HepG2 (cell line): ENCODE data around the gene TK1. TPM values are rescaled to one million over a fixed set of nuclear protein-coding genes. Genes with fewer than 3 reads are reported as not detected.

Experiments used
- ARID3A ChIP-seq: IDR thresholded peaks from 2 replicates; pipeline ENCODE4 v1.6.1; 2012; ENCODE audit warnings: low read depth, low read length, improper control_type of control experiment
- BCL6 ChIP-seq: IDR thresholded peaks from 2 replicates; pipeline ENCODE4 v1.6.1; 2016; ENCODE audit warnings: missing genetic modification reagents, missing compliant biosample characterization
- ELF3 ChIP-seq: IDR thresholded peaks from 2 replicates; pipeline ENCODE4 v1.6.1; 2016; ENCODE audit warnings: missing genetic modification reagents, missing compliant biosample characterization
- EP300 ChIP-seq, 3 experiments: sonication (generic) in 1 of 3; formaldehyde crosslinking in 1 of 3; IDR thresholded peaks; 2 replicates each; pipeline versions ENCODE4 v1.5.1 to v1.6.1; 2011 to 2020; ENCODE audit warnings: low read depth in 2 of 3, low read length in 2 of 3, borderline replicate concordance in 1 of 3, improper control_type of control experiment in 1 of 3, mild to moderate bottlenecking in 1 of 3, missing genetic modification reagents in 1 of 3, moderate library complexity in 1 of 3
- ETS1 ChIP-seq: sonication (generic); formaldehyde crosslinking; IDR thresholded peaks from 2 replicates; pipeline ENCODE4 v1.4.0; 2020; ENCODE audit warnings: missing genetic modification reagents
- MED13 ChIP-seq: sonication (generic); formaldehyde crosslinking; IDR thresholded peaks from 2 replicates; pipeline ENCODE4 v1.5.0; 2020; ENCODE audit warnings: missing genetic modification reagents
- MXD3 ChIP-seq: IDR thresholded peaks from 2 replicates; pipeline ENCODE4 v1.6.1; 2016; ENCODE audit warnings: mild to moderate bottlenecking, missing biosample characterization, missing genetic modification reagents
- NFKBIZ ChIP-seq: IDR thresholded peaks from 2 replicates; pipeline ENCODE4 v1.6.1; 2018; ENCODE audit warnings: missing genetic modification reagents, missing compliant biosample characterization
- NR0B2 ChIP-seq: sonication (generic); formaldehyde crosslinking; IDR thresholded peaks from 2 replicates; pipeline ENCODE4 v1.4.0; 2020; ENCODE audit warnings: mild to moderate bottlenecking, missing genetic modification reagents
- PTBP1 ChIP-seq: fragments of 200-400 bp; formaldehyde crosslinking; IDR thresholded peaks from 2 replicates; pipeline ENCODE4 v1.6.1; 2018; ENCODE audit warnings: low read length, low read depth; ENCODE audit not compliant: poor library complexity, severe bottlenecking
- RFXAP ChIP-seq: sonication (generic); formaldehyde crosslinking; IDR thresholded peaks from 2 replicates; pipeline ENCODE4 v1.4.0; 2020; ENCODE audit warnings: missing genetic modification reagents, borderline replicate concordance
- SKIL ChIP-seq: sonication (generic); formaldehyde crosslinking; IDR thresholded peaks from 2 replicates; pipeline ENCODE4 v1.8.0; 2022; ENCODE audit warnings: missing genetic modification reagents, mild to moderate bottlenecking, moderate library complexity, borderline replicate concordance
- TIGD3 ChIP-seq: sonication (generic); formaldehyde crosslinking; IDR thresholded peaks from 2 replicates; pipeline ENCODE4 v1.5.1; 2020; ENCODE audit warnings: mild to moderate bottlenecking, missing genetic modification reagents, borderline replicate concordance
- ZNF234 ChIP-seq: sonication (generic); formaldehyde crosslinking; conservative IDR thresholded peaks from 2 replicates; pipeline ENCODE4 v1.5.1; 2020; ENCODE audit warnings: mild to moderate bottlenecking, missing genetic modification reagents
- ZNF709 ChIP-seq: sonication (generic); formaldehyde crosslinking; IDR thresholded peaks from 2 replicates; pipeline ENCODE4 v1.5.0; 2020; ENCODE audit warnings: mild to moderate bottlenecking, missing genetic modification reagents
- ZXDC ChIP-seq: sonication (generic); formaldehyde crosslinking; IDR thresholded peaks from 2 replicates; pipeline ENCODE4 v1.5.0; 2020; ENCODE audit warnings: mild to moderate bottlenecking, missing genetic modification reagents
- polyA plus RNA-seq, 8 experiments: library from polyadenylated mRNA; depleted of rRNA in 3 of 8; stranded (reverse) in 7 of 8; unstranded in 1 of 8; fragments of >200 nt; fragmentation: Illumina TruSeq in 4 of 8; extraction: Trizol in 4 of 8; gene quantifications; 2 replicates each; pipeline versions ENCODE4 v1.2.1 to v1.2.3, GENCODE V29; 2011 to 2016; ENCODE audit warnings: low read depth in 4 of 8, missing spikeins in 1 of 8, mixed read lengths in 1 of 8; ENCODE audit not compliant: insufficient read depth in 1 of 8
- total RNA-seq, 5 experiments: library from RNA; depleted of rRNA; stranded (reverse); fragments of >200 nt; fragmentation: Illumina TruSeq; extraction: Trizol; gene quantifications; 2 replicates each; pipeline ENCODE4 v1.2.3, GENCODE V29; 2016; ENCODE audit warnings: low read depth in 1 of 5

Gene TK1
- total and polyA plus RNA-seq, 2 of the 13 experiments (the other 11 are each of a cell fraction or from before 2014, with no cell fraction given) = 45.0 to 96.0 TPM

- TF ChIP-seq MED13 (CRISPR knock-in tag) (no peak), RFXAP (CRISPR knock-in tag) (peak; percentile 77; the same call in 1 of the 2 replicates), PTBP1 (no peak), ELF3 (CRISPR knock-in tag) (peak; percentile 52; the same call in 1 of the 2 replicates), BCL6 (CRISPR knock-in tag) (0 out of 2 replicates have a peak, but pooled peaks have one; percentile 13), ZNF234 (CRISPR knock-in tag) (no peak), ETS1 (CRISPR knock-in tag) (no peak), ZXDC (CRISPR knock-in tag) (peak; percentile 97), ARID3A (peak; percentile 75; the same call in 1 of the 2 replicates), NR0B2 (CRISPR knock-in tag) (no peak), NFKBIZ (CRISPR knock-in tag) (peak; percentile 25; the same call in 1 of the 2 replicates), ZNF709 (CRISPR knock-in tag) (no peak), SKIL (CRISPR knock-in tag) (peak; percentile 64; the same call in 1 of the 2 replicates), MXD3 (CRISPR knock-in tag) (no peak), TIGD3 (no peak), EP300 (IDR thresholded peaks at IDR 0.05; ENCODE audit: low read depth in 2 of 2, low read length in 2 of 2) (peak; percentile 34 to 60; a peak in 3 of 4 replicates), EP300 (CRISPR knock-in tag; IDR thresholded peaks at IDR 0.05; ENCODE audit: borderline replicate concordance) (no peak)
These were observed 27.2 kb downstream of the TK1 start (continued) for GRCh38 chr17:78159575-78160158.
